ENCODE data around the gene GRIN3B. TPM values are rescaled to one million over a fixed set of nuclear protein-coding genes. Genes with fewer than 3 reads are reported as not detected.
"Not testable (repeated sequence)": the region's sequence is repeated elsewhere in the genome, so short reads cannot be mapped to it uniquely, and the experiment has no call there.

Gene GRIN3B
- 0.16 TPM for total RNA-seq
- long read RNA-seq, partial matches to known transcripts, result 1 of 1 reads
- long read RNA-seq, other reads (novel, unspliced or antisense), result 0 of 1 reads

GRCh38 chr19:1000095-1000494, at the start of gene GRIN3B:
Gene GRIN3B, plus strand, starts transcription at chr19:1000419. Its CDS starts 19 bp downstream, at chr19:1000438.
- DNase-seq (ENCODE audit: low spot score), result no peak

GRCh38 chr19:952049-952679, 48.1 kb upstream of the GRIN3B start:
- no peak for DNase-seq (ENCODE audit: low spot score)

- DNase-seq (ENCODE audit: low spot score), result no peak
Measured at GRCh38 chr19:952680-953444, 47.4 kb upstream of the GRIN3B start.

GRCh38 chr19:953445-954271, 46.6 kb upstream of the GRIN3B start:
- no peak for DNase-seq (ENCODE audit: low spot score)

- no peak for DNase-seq (ENCODE audit: low spot score)
Measured at GRCh38 chr19:954272-954671, 45.9 kb upstream of the GRIN3B start.

- DNase-seq (ENCODE audit: low spot score), result no peak
Measured at GRCh38 chr19:954672-955494, 45.3 kb upstream of the GRIN3B start.

- DNase-seq (ENCODE audit: low spot score), result no peak
Measured at GRCh38 chr19:955803-956765, 44.1 kb upstream of the GRIN3B start.

- no peak for DNase-seq (ENCODE audit: low spot score)
Measured at GRCh38 chr19:956766-957440, 43.3 kb upstream of the GRIN3B start.

- not testable (repeated sequence) for DNase-seq (ENCODE audit: low spot score)
Measured at GRCh38 chr19:957578-957977, 42.6 kb upstream of the GRIN3B start.

GRCh38 chr19:958967-959855, 41.0 kb upstream of the GRIN3B start:
- no peak for DNase-seq (ENCODE audit: low spot score)

GRCh38 chr19:960020-960419, 40.2 kb upstream of the GRIN3B start:
- no peak for DNase-seq (ENCODE audit: low spot score)

GRCh38 chr19:960601-960938, 39.6 kb upstream of the GRIN3B start:
- DNase-seq (ENCODE audit: low spot score), result no peak

GRCh38 chr19:961866-962620, 38.2 kb upstream of the GRIN3B start:
- DNase-seq (ENCODE audit: low spot score), result no peak

- no peak for DNase-seq (ENCODE audit: low spot score)
Measured at GRCh38 chr19:962683-963400, 37.4 kb upstream of the GRIN3B start.

- DNase-seq (ENCODE audit: low spot score), result no peak
Measured at GRCh38 chr19:963486-963951, 36.7 kb upstream of the GRIN3B start.

GRCh38 chr19:964116-964520, 36.1 kb upstream of the GRIN3B start:
- no peak for DNase-seq (ENCODE audit: low spot score)
